ENCODE data around the gene BRWD1.

GRCh38 chr21:39317134-39318090 lies 4.0 kb upstream of the BRWD1 start:
- TF ChIP-seq CTCF (IDR thresholded peaks at IDR 0.05; ENCODE audit: low read depth, low read length, poor library complexity, severe bottlenecking) (no peak), EZH2phosphoT487 (IDR thresholded peaks at IDR 0.05; ENCODE audit: borderline replicate concordance, low read length) (no peak)
